ENCODE results near the gene SURF4. TPM values are rescaled to one million over a fixed set of nuclear protein-coding genes. Genes with fewer than 3 reads are reported as not detected.
A peak's percentile ranks its signal among the peaks of the same experiment; 100 is the strongest.
"Not testable (repeated sequence)": the region's sequence is repeated elsewhere in the genome, so short reads cannot be mapped to it uniquely, and the experiment has no call there.

Gene SURF4
- total RNA-seq, 1 donor: 392 TPM

GRCh38 chr9:133393399-133393798, 17.5 kb upstream of the SURF4 start:
- no peak overlapping the region for H3K4me3 ChIP-seq (ENCODE audit: insufficient read depth, low read length)

GRCh38 chr9:133392308-133392707, 16.4 kb upstream of the SURF4 start:
- not testable (repeated sequence) for H3K4me2 ChIP-seq (ENCODE audit: insufficient read depth, low read length); H3K27ac ChIP-seq (ENCODE audit: low read depth, low read length); H3K4me1 ChIP-seq (ENCODE audit: insufficient read depth, low read length); H3K79me2 ChIP-seq (ENCODE audit: insufficient read depth, low read length); H3K9me3 ChIP-seq (ENCODE audit: low read depth, low read length); H2AFZ ChIP-seq (ENCODE audit: low read length); DNase-seq (ENCODE audit: insufficient read length, low spot score, missing footprints); H3K4me3 ChIP-seq (ENCODE audit: insufficient read depth, low read length); H3K36me3 ChIP-seq (ENCODE audit: insufficient read depth, low read length); H4K20me1 ChIP-seq (ENCODE audit: insufficient read depth, low read length)
- peaks cover 24% of the 10 kb centered on the region for H3K27me3 ChIP-seq (ENCODE audit: insufficient read depth, low read length)

More at GRCh38 chr9:133393399-133393798, 17.5 kb upstream of the SURF4 start:
- peaks cover 30% of the 10 kb centered on the region for H3K27me3 ChIP-seq (ENCODE audit: insufficient read depth, low read length)
- no peak for DNase-seq (ENCODE audit: insufficient read length, low spot score, missing footprints)
- H2AFZ ChIP-seq (ENCODE audit: low read length): no peak overlapping the region
- H3K27ac ChIP-seq (ENCODE audit: low read depth, low read length): no peak overlapping the region
- H3K9me3 ChIP-seq (ENCODE audit: low read depth, low read length): no peaks in the 10 kb centered on the region
- H4K20me1 ChIP-seq (ENCODE audit: insufficient read depth, low read length): no peaks in the 10 kb centered on the region
- no peak overlapping the region for H3K4me2 ChIP-seq (ENCODE audit: insufficient read depth, low read length)
- H3K4me1 ChIP-seq (ENCODE audit: insufficient read depth, low read length): no peaks in the 10 kb centered on the region
- no peaks in the 10 kb centered on the region for H3K36me3 ChIP-seq (ENCODE audit: insufficient read depth, low read length)
- TF ChIP-seq CTCF (IDR thresholded peaks at IDR 0.05; ENCODE audit: extremely low read depth, low read depth, low read length): no peak
- no peaks in the 10 kb centered on the region for H3K79me2 ChIP-seq (ENCODE audit: insufficient read depth, low read length)

- not testable (repeated sequence) for H3K9me3 ChIP-seq (ENCODE audit: low read depth, low read length); H4K20me1 ChIP-seq (ENCODE audit: insufficient read depth, low read length); H3K4me3 ChIP-seq (ENCODE audit: insufficient read depth, low read length); DNase-seq (ENCODE audit: insufficient read length, low spot score, missing footprints); H3K36me3 ChIP-seq (ENCODE audit: insufficient read depth, low read length); H3K4me1 ChIP-seq (ENCODE audit: insufficient read depth, low read length); H2AFZ ChIP-seq (ENCODE audit: low read length); H3K4me2 ChIP-seq (ENCODE audit: insufficient read depth, low read length); H3K79me2 ChIP-seq (ENCODE audit: insufficient read depth, low read length); H3K27ac ChIP-seq (ENCODE audit: low read depth, low read length)
- peaks cover 19% of the 10 kb centered on the region for H3K27me3 ChIP-seq (ENCODE audit: insufficient read depth, low read length)
Observed at GRCh38 chr9:133391449-133391848, 15.6 kb upstream of the SURF4 start.

- Histone ChIP-seq H3K79me2 (ENCODE audit: insufficient read depth, low read length) (no peaks in the 10 kb centered on the region), H3K36me3 (ENCODE audit: insufficient read depth, low read length) (no peaks in the 10 kb centered on the region), H3K4me2 (ENCODE audit: insufficient read depth, low read length) (no peak overlapping the region), H2AFZ (ENCODE audit: low read length) (no peak overlapping the region), H3K9me3 (ENCODE audit: low read depth, low read length) (no peaks in the 10 kb centered on the region), H3K4me3 (ENCODE audit: insufficient read depth, low read length) (no peak overlapping the region), H3K4me1 (ENCODE audit: insufficient read depth, low read length) (no peaks in the 10 kb centered on the region), H4K20me1 (ENCODE audit: insufficient read depth, low read length) (no peaks in the 10 kb centered on the region), H3K27me3 (ENCODE audit: insufficient read depth, low read length) (peaks cover 17% of the 10 kb centered on the region), H3K27ac (ENCODE audit: low read depth, low read length) (no peak overlapping the region)
- DNase-seq (ENCODE audit: insufficient read length, low spot score, missing footprints): peak; percentile 64
- no peak for TF ChIP-seq CTCF (IDR thresholded peaks at IDR 0.05; ENCODE audit: extremely low read depth, low read depth, low read length)
Observed at GRCh38 chr9:133390713-133391112, 14.9 kb upstream of the SURF4 start.

GRCh38 chr9:133389562-133389961, 13.7 kb upstream of the SURF4 start:
- H4K20me1 ChIP-seq (ENCODE audit: insufficient read depth, low read length): no peaks in the 10 kb centered on the region
- no peaks in the 10 kb centered on the region for H3K79me2 ChIP-seq (ENCODE audit: insufficient read depth, low read length)
- peaks cover 8% of the 10 kb centered on the region for H3K27me3 ChIP-seq (ENCODE audit: insufficient read depth, low read length)
- no peak overlapping the region for H3K27ac ChIP-seq (ENCODE audit: low read depth, low read length)
- no peak overlapping the region for H2AFZ ChIP-seq (ENCODE audit: low read length)
- H3K4me1 ChIP-seq (ENCODE audit: insufficient read depth, low read length): no peaks in the 10 kb centered on the region
- H3K36me3 ChIP-seq (ENCODE audit: insufficient read depth, low read length): no peaks in the 10 kb centered on the region
- no peak overlapping the region for H3K4me3 ChIP-seq (ENCODE audit: insufficient read depth, low read length)
- TF ChIP-seq CTCF (IDR thresholded peaks at IDR 0.05; ENCODE audit: extremely low read depth, low read depth, low read length): no peak
- DNase-seq (ENCODE audit: insufficient read length, low spot score, missing footprints): peak; percentile 77
- H3K4me2 ChIP-seq (ENCODE audit: insufficient read depth, low read length): no peak overlapping the region
- H3K9me3 ChIP-seq (ENCODE audit: low read depth, low read length): no peaks in the 10 kb centered on the region

Measured in osteoblast (primary cell).